GM18507 (cell line): ENCODE measurements around the gene CNKSR3.
"Not testable (repeated sequence)": the region's sequence is repeated elsewhere in the genome, so short reads cannot be mapped to it uniquely, and the experiment has no call there.

Experiments
- DNase-seq: peaks from one replicate; pipeline ENCODE4 v3.0.0; 2011; ENCODE audit warnings: low read depth; ENCODE audit not compliant: insufficient read length; ENCODE audit errors: extremely low spot score
- FAIRE-seq: peaks from 2 replicates; lab custom pipeline; 2011; peaks lifted over from hg19 to GRCh38; lab: Jason Lieb, UNC

CNKSR3 gene

DNA sequence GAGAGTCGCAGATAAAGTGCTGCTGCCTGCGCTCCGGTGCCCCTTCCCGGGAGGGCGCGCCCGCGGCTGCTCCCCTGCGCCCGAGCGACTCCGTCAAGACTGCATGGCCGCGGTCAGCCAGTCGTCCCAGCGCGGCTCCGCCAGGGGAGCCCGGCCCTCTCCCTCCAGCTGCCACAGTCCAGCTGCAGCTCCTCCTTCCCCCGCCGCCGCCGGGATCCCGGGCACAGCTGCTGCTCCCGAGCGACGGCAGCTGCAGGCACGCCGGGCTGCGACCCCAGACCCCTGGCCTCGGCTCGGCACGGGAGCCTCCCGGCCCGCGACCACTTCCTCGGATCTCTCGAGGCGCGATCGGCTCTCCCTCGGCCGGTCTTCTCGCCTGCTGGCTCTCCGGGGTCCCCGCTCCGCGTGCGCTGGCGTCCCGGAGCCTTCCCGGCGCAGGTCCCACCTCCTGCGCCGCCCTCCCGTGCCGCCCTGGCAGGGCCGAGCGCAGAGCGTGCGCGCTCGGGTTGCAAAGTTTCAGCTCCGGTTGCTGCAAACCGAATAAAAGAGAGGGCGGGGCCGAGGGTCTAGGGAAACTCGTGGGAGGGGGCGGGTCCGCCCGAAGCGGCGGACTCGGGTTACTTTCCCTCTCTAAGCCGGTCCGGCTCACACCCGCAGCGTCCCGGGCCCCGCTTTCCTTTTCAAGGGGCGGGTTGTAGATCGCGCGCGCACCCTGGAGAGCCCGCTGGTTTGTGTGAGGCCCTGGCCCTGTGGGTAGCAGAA lies at the start of gene CNKSR3:
Gene CNKSR3, minus strand, starts transcription at position 542 of the 762 bp plus-strand sequence. CDS start 571 bp downstream, outside the sequence.
- peak; percentile 40 for DNase-seq

DNA sequence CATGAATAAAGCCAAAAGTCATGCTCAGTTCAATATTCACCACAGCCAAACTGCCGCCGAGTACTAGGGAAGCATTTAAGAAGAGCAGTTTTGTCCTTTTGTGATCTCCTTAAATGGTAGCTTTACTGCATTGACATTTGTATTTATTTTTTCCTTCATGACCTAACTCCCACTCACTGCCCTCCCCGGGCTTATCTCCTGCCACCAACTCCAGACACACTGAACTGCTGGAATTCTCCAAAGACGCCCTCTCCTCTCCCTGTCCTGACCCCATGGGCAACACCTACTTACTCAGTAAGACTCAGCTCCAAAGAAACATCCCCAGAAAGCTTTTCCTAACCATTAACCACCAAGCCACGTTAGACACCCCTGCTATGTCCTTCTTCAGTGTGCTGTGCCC lies 48.5 kb upstream of the CNKSR3 start:
- FAIRE-seq: no peak
- DNase-seq: no peak

More for the DNA sequence above, at the start of gene CNKSR3:
- peak; percentile 66 for FAIRE-seq

DNA sequence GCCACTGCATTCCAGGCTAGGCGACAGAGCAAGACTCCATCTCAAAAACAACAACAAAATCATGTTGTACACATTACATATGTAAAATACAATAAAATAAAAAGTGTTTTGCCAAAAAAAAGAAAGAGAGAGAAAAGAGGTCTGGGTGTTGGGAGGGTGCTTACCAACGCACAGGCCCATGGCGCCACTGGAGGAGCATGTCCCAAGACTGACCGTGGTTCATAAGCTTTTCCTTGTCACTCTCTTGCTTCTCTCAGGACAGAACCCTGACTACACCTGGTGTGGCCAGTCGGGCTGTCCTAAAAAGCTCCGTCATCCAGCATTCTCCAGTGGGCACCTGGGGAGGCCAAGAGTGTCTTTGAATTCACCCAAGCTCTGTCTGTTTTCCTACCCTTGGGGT lies 48.0 kb upstream of the CNKSR3 start:
- DNase-seq: no peak
- FAIRE-seq: no peak

DNA sequence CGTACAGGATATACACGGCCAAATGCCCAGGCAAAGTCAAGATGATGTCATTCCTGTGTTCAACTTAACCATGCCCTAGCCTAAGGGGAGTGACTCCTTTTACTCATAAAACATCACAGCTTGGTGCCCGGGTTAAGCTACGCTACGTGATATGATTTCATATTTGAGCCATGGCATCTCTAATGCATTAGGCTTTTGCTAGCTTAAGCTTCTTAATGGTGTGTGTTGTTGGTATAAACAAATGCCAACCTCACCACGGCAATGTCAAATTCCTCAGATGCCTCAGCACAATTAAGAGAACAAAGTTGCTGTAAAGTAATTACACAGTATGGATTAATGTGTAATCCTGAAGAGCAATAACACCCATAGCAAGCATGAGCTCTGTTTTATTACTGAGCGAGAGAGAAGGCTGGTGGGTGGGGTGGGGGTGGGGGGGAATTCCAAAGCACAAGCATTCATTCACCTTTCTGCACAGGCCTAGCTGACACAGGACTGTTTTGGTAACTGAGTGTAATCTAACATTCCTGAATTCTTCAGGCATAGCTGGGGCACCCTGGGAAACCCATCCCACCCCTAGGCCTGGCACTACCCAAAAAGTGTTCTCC lies 44.7 kb upstream of the CNKSR3 start:
- DNase-seq (no peak), FAIRE-seq (no peak)

DNA sequence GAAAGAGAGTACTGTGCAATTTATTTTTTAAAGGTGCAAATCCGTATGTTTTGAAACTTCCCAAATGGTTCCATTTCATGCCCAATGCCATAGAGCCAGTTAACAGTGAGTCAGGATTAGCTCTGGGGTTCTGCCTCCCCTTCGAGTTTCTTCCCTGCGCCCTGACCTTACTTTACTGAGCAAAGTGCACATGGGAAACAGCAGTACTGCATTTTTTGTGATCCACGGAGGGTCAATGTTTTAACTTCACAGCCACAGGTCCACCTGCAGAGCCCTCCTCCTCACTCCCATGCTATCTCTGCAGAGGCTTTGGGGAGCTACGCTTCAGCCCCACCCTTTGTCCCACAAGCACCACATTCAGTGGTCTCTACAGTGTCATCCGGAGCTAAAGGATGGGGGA lies 44.0 kb upstream of the CNKSR3 start:
- DNase-seq (no peak), FAIRE-seq (no peak)

DNA sequence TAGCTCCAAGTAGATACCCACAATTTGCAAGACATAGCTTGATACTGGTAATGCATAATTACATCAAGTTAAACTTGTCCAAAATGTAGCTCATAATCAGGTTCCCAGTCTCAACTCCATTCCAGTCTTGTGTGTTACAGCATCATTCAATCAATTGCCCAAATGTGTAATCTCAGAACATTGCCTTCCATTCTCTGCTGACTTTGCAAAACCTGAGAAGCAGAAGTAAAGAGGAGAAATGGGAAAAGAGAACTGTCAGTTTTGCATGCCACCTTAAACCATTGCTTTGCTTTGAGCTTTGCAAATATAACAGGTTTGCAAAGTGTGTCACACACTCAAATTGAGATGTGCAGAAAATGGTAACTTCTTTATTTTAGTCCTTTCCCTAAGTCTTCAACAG lies 40.3 kb upstream of the CNKSR3 start:
- no peak for FAIRE-seq
- no peak for DNase-seq

DNA sequence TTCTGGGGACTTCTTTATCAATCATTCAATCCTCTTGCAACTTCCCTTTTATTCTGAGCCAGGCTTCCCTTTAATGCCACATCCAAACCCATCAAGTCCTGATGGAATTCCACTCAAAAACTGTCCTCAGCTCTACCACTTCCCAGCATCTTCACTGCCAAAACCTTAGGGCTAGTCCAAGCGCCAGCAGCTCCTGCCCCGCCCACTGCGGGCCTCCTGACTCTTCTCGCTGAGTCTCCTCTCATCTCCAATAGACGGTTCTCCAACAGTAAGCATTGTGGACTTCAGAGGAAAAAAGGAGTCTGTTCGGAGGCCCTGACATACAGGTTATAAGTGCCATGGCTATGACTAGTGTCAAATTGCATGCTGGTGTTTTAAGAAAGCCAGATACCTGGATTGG lies 38.7 kb upstream of the CNKSR3 start:
- FAIRE-seq: no peak

DNA sequence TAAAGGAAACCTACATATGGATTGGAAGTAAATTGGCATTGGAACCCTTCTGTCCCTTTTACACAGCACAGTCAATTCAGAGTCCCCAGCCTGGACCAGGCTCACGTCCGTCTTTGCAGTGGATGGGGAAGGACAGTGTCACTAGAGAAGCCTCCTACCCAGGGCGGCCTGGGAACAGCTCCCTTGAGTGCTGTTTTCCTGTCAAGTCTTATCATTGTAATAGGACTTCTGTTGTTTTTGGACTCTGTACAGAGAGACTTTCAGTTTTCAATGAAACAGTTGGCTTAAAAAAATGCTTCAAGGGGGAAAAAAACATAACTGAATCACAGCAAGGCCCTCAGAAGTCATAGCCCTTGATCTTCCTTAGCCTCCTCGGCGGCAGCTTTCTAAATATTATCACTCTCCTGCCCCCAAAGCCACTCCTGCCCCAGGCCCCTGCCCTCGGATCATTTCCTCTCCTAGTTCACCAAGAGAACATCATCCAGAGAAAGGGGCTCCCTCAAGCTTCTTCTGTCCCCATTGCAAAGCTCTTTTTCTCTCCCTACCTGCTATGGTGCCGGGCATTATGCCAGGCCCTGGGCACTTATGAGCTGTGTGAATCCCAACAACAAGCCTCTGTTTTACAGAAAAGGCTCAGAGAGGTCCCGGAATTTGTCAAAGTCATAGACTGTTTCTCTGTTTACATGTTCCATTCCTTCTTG lies 37.8 kb upstream of the CNKSR3 start:
- FAIRE-seq: no peak
- DNase-seq: no peak

More for the DNA sequence above, 38.7 kb upstream of the CNKSR3 start:
- DNase-seq: no peak

DNA sequence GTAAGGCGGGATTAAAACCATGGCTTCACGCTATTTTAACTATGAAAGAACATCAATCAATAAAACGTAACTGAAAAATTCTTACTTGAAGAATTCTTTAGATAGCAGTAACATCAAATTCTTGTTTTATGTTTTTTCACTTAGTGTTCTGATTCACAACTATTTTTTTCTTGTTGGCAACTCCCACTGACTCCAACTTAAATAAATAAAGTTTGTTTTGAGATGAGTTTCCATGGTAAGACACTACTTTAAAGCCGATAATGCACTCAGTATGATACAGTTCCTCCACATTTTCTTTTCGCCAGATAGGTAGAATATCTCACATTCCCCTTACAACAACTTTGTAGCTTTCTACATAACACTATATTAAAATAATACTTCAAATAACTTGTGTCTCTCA lies 33.1 kb upstream of the CNKSR3 start:
- FAIRE-seq: no peak
- DNase-seq: no peak

DNA sequence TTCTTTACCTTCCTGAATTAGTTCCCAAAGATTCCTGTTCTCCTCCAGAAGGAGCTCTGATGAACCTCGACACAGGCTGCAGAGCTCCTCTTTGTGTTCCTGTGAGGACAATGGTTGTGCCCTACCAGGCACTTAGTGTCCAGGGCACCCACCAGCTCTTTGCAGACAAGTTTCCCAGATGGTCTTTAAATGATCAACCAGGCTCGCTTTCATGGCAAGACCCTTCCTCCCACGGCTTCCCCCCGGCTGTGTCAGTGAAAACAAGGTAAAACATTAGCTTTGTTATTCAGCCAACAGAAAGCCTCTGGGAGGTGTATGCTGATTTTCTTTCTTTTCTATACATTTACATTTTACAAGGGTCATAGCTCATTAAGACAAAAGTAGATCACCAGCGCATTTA lies 32.3 kb upstream of the CNKSR3 start:
- no peak for DNase-seq
- FAIRE-seq: peak; percentile 18

DNA sequence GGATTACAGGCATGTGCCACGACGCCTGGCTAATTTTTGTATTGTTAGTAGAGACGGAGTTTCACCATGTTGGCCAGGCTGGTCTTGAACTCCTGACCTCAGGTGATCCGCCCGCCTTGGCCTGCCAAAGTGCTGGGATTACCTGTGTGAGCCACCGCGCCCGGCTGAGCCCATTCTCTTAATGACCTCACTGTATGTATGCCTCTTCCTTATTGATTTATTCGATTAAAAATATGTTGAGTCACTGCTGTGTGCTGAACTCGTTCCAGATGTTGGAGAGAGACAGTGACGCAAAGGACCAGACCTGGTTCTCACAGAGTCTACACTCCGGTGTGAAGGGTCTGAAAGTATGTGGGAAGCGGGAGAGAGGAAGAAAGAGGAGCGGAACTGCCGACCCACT lies 31.4 kb upstream of the CNKSR3 start:
- FAIRE-seq, DNase-seq: not testable (repeated sequence)

DNA sequence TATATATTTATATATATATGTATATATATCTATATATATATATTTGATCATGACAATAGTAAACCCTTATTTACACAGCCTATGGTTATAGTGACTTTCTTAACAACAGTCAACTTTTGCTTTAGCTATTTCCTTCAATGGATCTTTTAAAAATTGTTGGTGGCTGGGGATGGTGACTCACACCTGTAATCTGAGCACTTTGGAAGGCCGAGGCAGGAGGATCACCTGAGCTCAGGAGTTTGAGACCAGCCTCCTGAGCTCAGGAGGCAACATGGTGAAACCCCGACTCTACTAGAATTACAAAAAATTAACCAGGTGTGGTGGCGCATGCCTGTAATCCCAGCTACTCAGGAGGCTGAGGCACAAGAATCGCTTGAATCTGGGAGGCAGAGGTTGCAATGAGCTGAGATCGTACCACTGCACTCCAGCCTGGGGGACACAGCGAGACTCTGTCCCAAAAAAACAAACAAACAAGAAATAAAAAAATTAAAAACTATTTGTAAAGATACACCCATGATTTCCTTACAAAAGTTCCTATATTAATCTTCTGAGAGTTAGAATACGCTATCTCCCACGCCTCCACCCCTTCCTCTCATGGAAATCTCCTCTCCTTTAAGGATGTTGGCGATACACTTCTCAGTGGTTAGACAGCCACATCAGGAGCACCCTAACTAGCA lies 29.2 kb upstream of the CNKSR3 start:
- no peak for DNase-seq
- no peak for FAIRE-seq

DNA sequence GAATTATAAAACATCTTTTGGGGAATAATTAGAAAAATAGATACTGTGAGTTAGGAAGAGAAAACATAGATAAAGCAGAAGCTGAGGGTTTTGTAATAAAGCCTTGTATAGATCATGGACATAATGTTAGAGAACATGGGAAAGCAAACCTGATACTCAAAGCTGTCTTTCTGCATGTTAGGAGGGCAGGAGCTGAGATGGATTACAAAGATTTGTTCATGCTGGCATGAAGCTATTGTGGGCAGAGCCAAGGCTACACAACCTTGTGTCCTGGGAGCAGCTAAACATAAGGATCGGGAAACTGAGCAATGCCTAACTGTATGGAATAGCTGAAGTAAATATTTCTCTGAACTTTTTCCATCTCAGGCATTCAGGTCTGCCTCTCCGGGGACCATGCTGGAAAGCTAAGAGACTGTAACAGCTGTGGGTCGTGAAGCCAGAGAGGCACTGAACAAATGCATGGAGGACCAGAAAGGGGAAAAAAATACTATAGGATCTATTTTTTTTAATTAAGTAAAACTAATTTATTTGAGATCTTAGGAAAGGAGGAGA lies 28.2 kb upstream of the CNKSR3 start:
- no peak for DNase-seq
- no peak for FAIRE-seq

DNA sequence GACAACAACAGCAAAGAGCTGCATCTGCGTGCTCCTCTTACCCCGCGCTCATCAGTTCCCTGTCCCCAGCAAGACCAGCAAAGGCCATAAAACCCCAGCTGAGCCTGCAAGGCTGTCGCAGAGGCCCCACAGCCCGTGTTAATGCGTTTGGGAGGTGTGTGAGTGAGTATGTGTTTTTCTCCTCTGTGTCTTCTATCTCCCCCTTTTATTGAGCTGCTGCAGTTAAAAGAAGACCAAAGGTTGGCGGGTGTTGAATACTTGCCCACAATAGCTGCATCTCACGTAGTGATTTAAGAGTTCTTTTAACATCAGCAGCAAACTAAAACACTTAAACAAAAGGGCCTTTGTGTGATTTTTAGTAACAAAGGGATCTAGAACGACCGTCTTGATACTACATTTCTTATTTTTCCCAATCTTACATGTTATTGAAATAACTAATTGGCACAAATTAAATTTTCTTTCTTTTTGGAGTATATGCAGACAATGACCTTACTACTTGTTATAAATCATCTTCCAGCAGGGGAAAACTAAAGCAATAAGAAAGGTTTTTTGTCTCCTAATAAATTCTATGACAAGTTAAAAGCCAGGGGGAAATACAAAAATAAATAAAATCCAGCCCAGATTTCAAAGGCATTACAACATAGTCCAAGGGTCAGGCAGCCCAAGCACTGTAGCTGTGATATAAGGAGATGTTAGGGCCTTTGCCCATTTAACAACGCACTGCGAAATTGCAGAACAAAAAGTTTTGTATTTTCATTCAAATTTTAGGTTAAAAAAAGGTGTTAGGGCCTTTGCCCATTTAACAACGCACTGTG lies 27.2 kb upstream of the CNKSR3 start:
- no peak for DNase-seq
- FAIRE-seq: no peak

DNA sequence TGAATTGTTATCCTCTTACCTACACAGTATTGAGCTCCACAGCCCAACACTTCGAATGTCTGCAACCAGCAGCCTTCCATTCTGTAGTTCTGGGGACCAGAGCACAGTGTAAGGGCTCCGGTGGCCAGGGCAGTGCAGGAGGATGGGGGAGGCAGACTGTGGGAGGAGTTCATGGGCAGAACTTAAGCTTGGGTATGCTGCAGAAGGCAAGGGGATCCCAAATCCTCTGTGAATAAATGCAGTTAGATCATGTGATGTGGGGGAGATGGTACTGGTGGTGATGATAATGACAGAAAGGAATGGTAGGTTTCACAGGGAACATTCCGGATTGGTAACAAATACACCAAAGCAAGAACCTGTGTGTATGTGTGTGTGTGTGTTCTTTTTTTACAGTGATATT lies 26.5 kb upstream of the CNKSR3 start:
- DNase-seq: no peak
- no peak for FAIRE-seq

DNA sequence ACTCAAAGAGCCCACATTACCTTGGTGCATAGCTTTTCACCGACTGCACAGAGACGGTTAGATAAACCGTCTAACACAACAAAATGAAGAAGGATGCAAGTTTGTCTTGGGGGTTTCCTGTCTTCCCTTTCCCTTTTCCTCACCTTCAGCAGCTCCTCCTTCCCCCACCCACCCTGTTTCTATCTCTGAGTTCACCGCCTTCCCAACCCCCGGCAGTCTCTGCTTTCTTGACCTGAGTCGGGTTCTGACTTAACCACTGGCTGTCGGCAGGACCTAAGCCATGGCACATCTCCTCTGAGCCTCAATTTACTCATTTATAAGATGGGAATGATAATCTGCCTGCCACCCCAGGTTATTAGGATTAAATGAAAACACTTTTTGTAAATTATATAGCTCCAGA lies 25.8 kb upstream of the CNKSR3 start:
- no peak for DNase-seq
- no peak for FAIRE-seq

DNA sequence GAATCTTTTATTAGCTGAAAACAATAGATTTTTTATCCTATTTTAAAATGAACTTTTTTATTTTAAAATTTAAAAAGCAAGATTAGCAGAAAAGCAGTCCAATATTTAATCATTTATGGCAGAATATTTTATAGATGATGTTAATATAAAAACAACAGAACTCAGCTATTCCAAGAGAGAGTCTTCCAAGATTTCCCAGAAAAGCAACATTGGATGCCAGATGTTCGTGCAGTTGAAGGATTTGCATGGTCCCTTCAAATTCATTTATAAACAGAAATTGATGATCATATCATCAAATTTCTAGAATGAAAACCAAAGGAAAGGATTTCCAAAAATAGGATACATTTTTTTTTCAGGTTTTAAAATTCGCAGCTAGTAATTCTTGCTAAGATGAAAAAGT lies 25.4 kb upstream of the CNKSR3 start:
- no peak for DNase-seq
- FAIRE-seq: no peak

DNA sequence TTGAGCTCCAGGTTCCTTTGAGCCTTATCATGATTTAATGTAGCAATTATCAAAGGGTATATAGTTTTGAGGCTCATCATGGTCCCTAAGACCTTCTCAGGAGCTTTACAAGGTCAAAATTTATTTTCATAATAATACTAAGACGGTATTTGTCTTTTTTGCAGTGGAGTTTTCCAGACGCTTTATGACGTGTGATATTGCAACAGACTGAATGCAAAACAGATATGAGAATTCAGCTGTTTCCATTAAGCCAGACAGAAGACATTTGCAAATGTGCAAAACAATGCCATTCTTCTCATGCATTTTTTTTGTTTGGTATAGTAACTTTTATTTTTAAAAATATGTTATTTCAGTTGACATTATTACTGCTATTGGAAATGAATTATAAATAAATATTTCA lies 24.7 kb upstream of the CNKSR3 start:
- DNase-seq: no peak
- no peak for FAIRE-seq

DNA sequence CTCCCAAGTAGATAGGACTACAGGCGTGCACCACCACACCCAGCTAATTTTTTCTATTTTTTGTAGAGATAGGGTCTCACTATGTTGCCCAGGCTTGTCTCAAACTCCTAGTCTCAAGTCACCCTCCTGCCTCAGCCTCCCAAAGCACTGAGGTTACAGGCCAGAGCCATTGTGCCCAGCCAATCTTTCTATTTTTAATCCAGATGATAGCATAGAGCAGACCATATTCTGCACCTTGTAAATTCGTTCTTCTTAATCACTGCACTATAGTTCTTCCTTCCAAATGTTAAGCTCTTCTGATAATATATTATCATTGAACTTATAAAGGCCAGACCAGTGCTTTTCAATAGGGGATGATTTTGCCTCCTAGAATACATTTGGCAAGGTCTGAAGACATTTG lies 24.0 kb upstream of the CNKSR3 start:
- FAIRE-seq (peak; percentile 12), DNase-seq (no peak)
